Cardiac muscle cell (in vitro differentiated cells and primary cell): ENCODE results near the gene CDC42EP1. TPM values are rescaled to one million over a fixed set of nuclear protein-coding genes. Genes with fewer than 3 reads are reported as not detected.

ENCODE experiments used
- DNase-seq, 2 donors: peaks; one replicate each; pipeline versions ENCODE4 v3.0.0 to v3.0.0-alpha.2; 2010 to 2017; ENCODE audit warnings: low read depth in 1 of 2, low spot score in 1 of 2
- H3K27ac ChIP-seq: fragments of 200-600 bp; sonication (generic); 2 replicates; pipeline ENCODE4 v1.5.1; 2016
- H3K27me3 ChIP-seq: fragments of 200-600 bp; sonication (generic); 2 replicates; pipeline ENCODE4 v1.6.0; 2016; ENCODE audit warnings: control low read depth
- H3K36me3 ChIP-seq: fragments of 200-600 bp; sonication (generic); 2 replicates; pipeline ENCODE4 v1.5.1; 2016; ENCODE audit warnings: control low read depth
- H3K4me1 ChIP-seq: fragments of 200-600 bp; sonication (generic); 2 replicates; pipeline ENCODE4 v1.8.1; 2017; ENCODE audit warnings: low read depth, mild to moderate bottlenecking, mixed run types
- H3K4me3 ChIP-seq: fragments of 200-600 bp; sonication (generic); 2 replicates; pipeline ENCODE4 v1.5.1; 2016; ENCODE audit warnings: mild to moderate bottlenecking
- H3K9me3 ChIP-seq: fragments of 200-600 bp; sonication (generic); 2 replicates; pipeline ENCODE4 v1.5.1; 2017; ENCODE audit warnings: low read depth, mild to moderate bottlenecking, control low read depth
- CTCF ChIP-seq: IDR thresholded peaks from 2 replicates; pipeline ENCODE4 v1.5.1; 2012; ENCODE audit warnings: low read depth, mild to moderate bottlenecking, low read length
- polyA plus RNA-seq: library from polyadenylated mRNA; unstranded; fragments of >200 nt; fragmentation: Nextera tagmentation; extraction: Ambion mirVana; gene quantifications from 2 replicates; pipeline ENCODE4 v1.2.1, GENCODE V29; 2016
- total RNA-seq: library from RNA; depleted of rRNA; stranded (reverse); fragments of >200 nt; gene quantifications from 2 replicates; pipeline ENCODE4 v1.2.3, GENCODE V29; 2016

CDC42EP1 gene
- total RNA-seq (8.9 and 12.7 TPM in 2 replicates), polyA plus RNA-seq (10.9 and 21.6 TPM in 2 replicates)

- Histone ChIP-seq H3K9me3 (no peaks in the 10 kb centered on the region), H3K4me1 (peaks cover 6% of the 10 kb centered on the region), H3K27ac (no peak within 1 kb of the TSS), H3K4me3 (peak within 1 kb of the TSS; percentile 56), H3K27me3 (peaks cover 11% of the 10 kb centered on the region), H3K36me3 (no peaks in the 10 kb centered on the region)
- TF ChIP-seq CTCF = no peak
- DNase-seq = peak; percentile 59 to 76
Measured at GRCh38 chr22:37559901-37560607, at the start of gene CDC42EP1. TSS of gene CDC42EP1 (plus strand) at chr22:37560480. CDS start at chr22:37566350, 5,870 bp downstream.

GRCh38 chr22:37511395-37512104, 48.7 kb upstream of the CDC42EP1 start:
- TF ChIP-seq CTCF = no peak
- Histone ChIP-seq H3K4me1 (peaks cover 14% of the 10 kb centered on the region), H3K9me3 (no peaks in the 10 kb centered on the region), H3K27me3 (no peaks in the 10 kb centered on the region), H3K36me3 (no peaks in the 10 kb centered on the region), H3K27ac (peak overlapping the region; percentile 90), H3K4me3 (no peak overlapping the region)
- DNase-seq = no peak

- TF ChIP-seq CTCF = no peak
- DNase-seq = no peak
- Histone ChIP-seq H3K4me1 (peaks cover 10% of the 10 kb centered on the region), H3K27me3 (peaks cover 21% of the 10 kb centered on the region), H3K36me3 (no peaks in the 10 kb centered on the region), H3K9me3 (no peaks in the 10 kb centered on the region), H3K4me3 (no peak overlapping the region), H3K27ac (no peak overlapping the region)
Measured at GRCh38 chr22:37514526-37515051, 45.7 kb upstream of the CDC42EP1 start.

DNA sequence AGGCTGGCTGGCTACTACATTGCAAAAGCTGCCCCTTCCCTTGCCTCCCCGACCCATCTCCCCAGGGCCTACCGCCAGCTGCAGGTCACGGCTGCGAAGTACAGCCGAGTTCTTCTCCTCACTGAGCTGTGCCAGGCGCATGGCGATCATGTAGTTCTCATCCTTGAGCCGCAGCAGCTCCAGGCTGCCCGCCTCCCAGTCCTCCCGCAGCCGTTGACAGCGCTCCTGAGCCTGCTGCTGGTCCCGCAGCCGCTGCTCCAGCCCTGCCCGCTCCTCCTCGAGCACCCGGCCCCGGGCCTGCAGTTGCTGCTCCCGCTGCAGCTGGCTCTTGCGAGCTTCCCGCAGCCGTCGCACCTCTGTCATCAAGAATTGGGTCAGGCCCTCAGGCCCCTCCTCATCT, 44.4 kb upstream of the CDC42EP1 start:
- Histone ChIP-seq H3K4me3 (no peak overlapping the region), H3K27me3 (peaks cover 33% of the 10 kb centered on the region), H3K27ac (no peak overlapping the region), H3K4me1 (peaks cover 10% of the 10 kb centered on the region), H3K36me3 (no peaks in the 10 kb centered on the region), H3K9me3 (no peaks in the 10 kb centered on the region)
- DNase-seq = no peak
- TF ChIP-seq CTCF = no peak

- no peaks in the 10 kb centered on the region for H3K9me3 ChIP-seq
- no peak for TF ChIP-seq CTCF
- H3K4me1 ChIP-seq = peaks cover 10% of the 10 kb centered on the region
- H3K4me3 ChIP-seq = no peak overlapping the region
- H3K36me3 ChIP-seq = no peaks in the 10 kb centered on the region
- no peak for DNase-seq
- H3K27ac ChIP-seq = no peak overlapping the region
- peaks cover 38% of the 10 kb centered on the region for H3K27me3 ChIP-seq
Measured at GRCh38 chr22:37516456-37516855, 43.8 kb upstream of the CDC42EP1 start.
